Activated CD8-positive, alpha-beta T cell treated with anti-CD3 and anti-CD28 coated beads, Interleukin-2, amount 10 ng/mL, durations not matched to agents 7 days and 5 days (primary cell): Measurements from ENCODE around the gene RAPGEF1. TPM values are rescaled to one million over a fixed set of nuclear protein-coding genes. Genes with fewer than 3 reads are reported as not detected.
"Not testable (repeated sequence)": the region's sequence is repeated elsewhere in the genome, so short reads cannot be mapped to it uniquely, and the experiment has no call there.

Source experiments
- ATAC-seq: fragments of 150-1000 bp; cut with Tn5 transposase; one replicate; pipeline ENCODE4 v1.10.0; 2021; ENCODE audit warnings: moderate library complexity
- CTCF ChIA-PET: fragments of 350-600 bp; sonication (Branson Sonifier 250); formaldehyde crosslinking; loops from one replicate; lab custom pipeline; 2021; ENCODE audit warnings: antibody characterized with exemption; lab: Charles Lee
- POLR2A ChIA-PET: fragments of 350-600 bp; sonication (Branson Sonifier 250); formaldehyde crosslinking; loops from one replicate; lab custom pipeline; 2021; ENCODE audit warnings: antibody characterized with exemption; lab: Charles Lee
- DNase-seq: peaks from one replicate; pipeline ENCODE4 v3.0.0-alpha.2; 2020
- H3K27ac Mint-ChIP-seq: one replicate; pipeline ENCODE4 v1.8.0; 2021; ENCODE audit warnings: mild to moderate bottlenecking, mixed read lengths
- H3K27me3 Mint-ChIP-seq: one replicate; pipeline ENCODE4 v1.8.0; 2021; ENCODE audit warnings: low read depth, mixed read lengths
- H3K36me3 Mint-ChIP-seq: one replicate; pipeline ENCODE4 v1.8.0; 2021; ENCODE audit warnings: low read depth, mixed read lengths
- H3K4me1 Mint-ChIP-seq: one replicate; pipeline ENCODE4 v1.8.0; 2021; ENCODE audit warnings: low read depth, mixed read lengths
- H3K4me3 Mint-ChIP-seq: one replicate; pipeline ENCODE4 v1.8.0; 2021; ENCODE audit warnings: mild to moderate bottlenecking, mixed read lengths
- H3K9me3 Mint-ChIP-seq: one replicate; pipeline ENCODE4 v1.8.0; 2022; ENCODE audit warnings: mixed read lengths; ENCODE audit not compliant: insufficient read depth
- total RNA-seq, 2 experiments: library from RNA; stranded (reverse); gene quantifications; one replicate each; pipeline ENCODE4 v1.2.3, GENCODE V29; 2021

The RAPGEF1 gene
- total RNA-seq, 2 experiments from 2014 or later, result 128 TPM

- ATAC-seq, result no peak
- no peaks in the 10 kb centered on the region for H3K27me3 Mint-ChIP-seq
- H3K4me3 Mint-ChIP-seq, result no peak overlapping the region
- H3K36me3 Mint-ChIP-seq, result no peaks in the 10 kb centered on the region
- H3K4me1 Mint-ChIP-seq, result no peaks in the 10 kb centered on the region
- ChIA-PET POLR2A (no interaction called here), CTCF (no interaction called here)
- no peak overlapping the region for H3K27ac Mint-ChIP-seq
- no peak for DNase-seq
- H3K9me3 Mint-ChIP-seq, result no peaks in the 10 kb centered on the region
Observed at GRCh38 chr9:131771646-131772045, 31.8 kb upstream of the RAPGEF1 start.

GRCh38 chr9:131769361-131769760 lies 29.5 kb upstream of the RAPGEF1 start:
- ChIA-PET CTCF (interaction anchor here (1.4 kb wide), 1 partner anchor 467 kb away, joined by 4 read pairs; no protein-coding TSS in a partner anchor), POLR2A (no interaction called here)
- H3K27me3 Mint-ChIP-seq, result peaks cover 10% of the 10 kb centered on the region
- H3K4me3 Mint-ChIP-seq, result no peak overlapping the region
- H3K4me1 Mint-ChIP-seq, result no peaks in the 10 kb centered on the region
- no peaks in the 10 kb centered on the region for H3K36me3 Mint-ChIP-seq
- DNase-seq (no peak), ATAC-seq (no peak)
- no peaks in the 10 kb centered on the region for H3K9me3 Mint-ChIP-seq
- no peak overlapping the region for H3K27ac Mint-ChIP-seq

GRCh38 chr9:131764568-131764967 lies 24.7 kb upstream of the RAPGEF1 start:
- no peaks in the 10 kb centered on the region for H3K36me3 Mint-ChIP-seq
- no peaks in the 10 kb centered on the region for H3K4me1 Mint-ChIP-seq
- no peak overlapping the region for H3K4me3 Mint-ChIP-seq
- ChIA-PET POLR2A (interaction anchor here (0.7 kb wide), 1 partner anchor 68 kb away, joined by 4 read pairs; no protein-coding TSS in a partner anchor), CTCF (interaction anchor here (0.8 to 1.8 kb wide), 3 partner anchors 488 to 504 kb away, joined by 3 to 6 read pairs (median 4); no protein-coding TSS in a partner anchor)
- peaks cover 10% of the 10 kb centered on the region for H3K27me3 Mint-ChIP-seq
- ATAC-seq, result no peak
- no peak for DNase-seq
- no peaks in the 10 kb centered on the region for H3K9me3 Mint-ChIP-seq
- H3K27ac Mint-ChIP-seq, result no peak overlapping the region

- ATAC-seq (peak; percentile 92), DNase-seq (peak; percentile 75)
- H3K4me3 Mint-ChIP-seq, result no peak overlapping the region
- no peak overlapping the region for H3K27ac Mint-ChIP-seq
- ChIA-PET POLR2A (interaction anchor here (0.7 kb wide), 1 partner anchor 404 kb away, joined by 4 read pairs; no protein-coding TSS in a partner anchor), CTCF (interaction anchor here (0.6 to 2.1 kb wide), 20 partner anchors 24 to 514 kb away, joined by 3 to 19 read pairs (median 4); no protein-coding TSS in a partner anchor)
- peaks cover 22% of the 10 kb centered on the region for H3K27me3 Mint-ChIP-seq
- H3K9me3 Mint-ChIP-seq, result no peaks in the 10 kb centered on the region
- H3K36me3 Mint-ChIP-seq, result no peaks in the 10 kb centered on the region
- H3K4me1 Mint-ChIP-seq, result no peaks in the 10 kb centered on the region
Observed at GRCh38 chr9:131762356-131762932, 22.6 kb upstream of the RAPGEF1 start.

- no peak for ATAC-seq
- Mint-ChIP-seq H3K4me1 (peaks cover 5% of the 10 kb centered on the region), H3K4me3 (no peak overlapping the region), H3K27me3 (peaks cover 16% of the 10 kb centered on the region), H3K27ac (no peak overlapping the region), H3K36me3 (no peaks in the 10 kb centered on the region), H3K9me3 (no peaks in the 10 kb centered on the region)
- DNase-seq, result no peak
- ChIA-PET POLR2A (interaction anchor here (1.0 kb wide), 1 partner anchor 494 kb away, joined by 3 read pairs; no protein-coding TSS in a partner anchor), CTCF (interaction anchor here (1.0 to 5.0 kb wide), 11 partner anchors 16 to 509 kb away, joined by 3 to 44 read pairs (median 8); no protein-coding TSS in a partner anchor)
Observed at GRCh38 chr9:131759017-131759647, 19.3 kb upstream of the RAPGEF1 start.

GRCh38 chr9:131757549-131757948 lies 17.7 kb upstream of the RAPGEF1 start:
- peaks cover 16% of the 10 kb centered on the region for H3K27me3 Mint-ChIP-seq
- H3K4me3 Mint-ChIP-seq, result no peak overlapping the region
- H3K4me1 Mint-ChIP-seq, result peaks cover 5% of the 10 kb centered on the region
- H3K9me3 Mint-ChIP-seq, result no peaks in the 10 kb centered on the region
- no peak for ATAC-seq
- no peak overlapping the region for H3K27ac Mint-ChIP-seq
- DNase-seq, result no peak
- ChIA-PET POLR2A (no interaction called here), CTCF (interaction anchor here (1.2 to 5.0 kb wide), 6 partner anchors 14 to 511 kb away, joined by 3 to 44 read pairs (median 10); no protein-coding TSS in a partner anchor)
- H3K36me3 Mint-ChIP-seq, result no peaks in the 10 kb centered on the region

GRCh38 chr9:131755541-131756198 lies 15.8 kb upstream of the RAPGEF1 start:
- Mint-ChIP-seq H3K4me1 (peaks cover 5% of the 10 kb centered on the region), H3K36me3 (no peaks in the 10 kb centered on the region), H3K9me3 (no peaks in the 10 kb centered on the region), H3K4me3 (no peak overlapping the region), H3K27ac (no peak overlapping the region), H3K27me3 (peaks cover 16% of the 10 kb centered on the region)
- ChIA-PET POLR2A (no interaction called here), CTCF (interaction anchor here (0.5 to 3.4 kb wide), 13 partner anchors 11 to 594 kb away, joined by 3 to 25 read pairs (median 4); no protein-coding TSS in a partner anchor)
- DNase-seq (peak; percentile 92), ATAC-seq (peak; percentile 99)

- Mint-ChIP-seq H3K4me3 (no peak overlapping the region), H3K36me3 (no peaks in the 10 kb centered on the region), H3K27ac (no peak overlapping the region), H3K9me3 (no peaks in the 10 kb centered on the region), H3K4me1 (peaks cover 5% of the 10 kb centered on the region), H3K27me3 (peaks cover 18% of the 10 kb centered on the region)
- ChIA-PET CTCF (interaction anchor here (0.5 to 3.4 kb wide), 12 partner anchors 11 to 595 kb away, joined by 3 to 25 read pairs (median 4); no protein-coding TSS in a partner anchor), POLR2A (interaction anchor here (0.7 kb wide), 1 partner anchor 227 kb away, joined by 3 read pairs; no protein-coding TSS in a partner anchor)
- DNase-seq, result no peak
- no peak for ATAC-seq
Observed at GRCh38 chr9:131754846-131755245, 15.0 kb upstream of the RAPGEF1 start.

GRCh38 chr9:131753751-131754150 lies 13.9 kb upstream of the RAPGEF1 start:
- DNase-seq, H3K4me3 Mint-ChIP-seq, ATAC-seq, H3K36me3 Mint-ChIP-seq, POLR2A ChIA-PET, H3K27ac Mint-ChIP-seq, H3K4me1 Mint-ChIP-seq, H3K9me3 Mint-ChIP-seq: not testable (repeated sequence)
- peaks cover 16% of the 10 kb centered on the region for H3K27me3 Mint-ChIP-seq
- CTCF ChIA-PET, result interaction anchor here (1.1 to 3.4 kb wide), 4 partner anchors 9 to 499 kb away, joined by 3 to 25 read pairs (median 6); no protein-coding TSS in a partner anchor

GRCh38 chr9:131752231-131752884 lies 12.5 kb upstream of the RAPGEF1 start:
- Mint-ChIP-seq H3K36me3 (no peaks in the 10 kb centered on the region), H3K9me3 (no peaks in the 10 kb centered on the region), H3K27ac (no peak overlapping the region), H3K4me3 (no peak overlapping the region), H3K4me1 (peaks cover 7% of the 10 kb centered on the region), H3K27me3 (peaks cover 6% of the 10 kb centered on the region)
- no peak for DNase-seq
- no peak for ATAC-seq
- ChIA-PET CTCF (interaction anchor here (0.7 to 3.4 kb wide), 3 partner anchors 8 to 161 kb away, joined by 3 to 25 read pairs (median 4); no protein-coding TSS in a partner anchor), POLR2A (no interaction called here)

GRCh38 chr9:131748411-131748955 lies 8.6 kb upstream of the RAPGEF1 start:
- Mint-ChIP-seq H3K27me3 (peaks cover 2% of the 10 kb centered on the region), H3K27ac (no peak overlapping the region), H3K36me3 (no peaks in the 10 kb centered on the region), H3K9me3 (no peaks in the 10 kb centered on the region), H3K4me1 (peaks cover 26% of the 10 kb centered on the region), H3K4me3 (no peak overlapping the region)
- CTCF ChIA-PET, result interaction anchor here (1.3 to 2.6 kb wide), 5 partner anchors 8 to 504 kb away, joined by 3 to 8 read pairs (median 4); partner anchors contain the start of gene RAPGEF1
- POLR2A ChIA-PET, result no interaction called here
- ATAC-seq (no peak), DNase-seq (no peak)
